GM20431 (cell line): ENCODE results near the gene IKZF1.

Experiments used
- in situ Hi-C: fragments of 300-500 bp; cut with MseI, MboI; formaldehyde crosslinking; loops from one replicate; pipeline ENCODE4 v1.15.0; 2020; ENCODE audit warnings: low sequenced_read_pairs; ENCODE audit not compliant: unreplicated experiment

Gene IKZF1

GRCh38 chr7:50282813-50283605 lies 21.5 kb upstream of the IKZF1 start:
- in situ Hi-C loops: no loop called here

DNA sequence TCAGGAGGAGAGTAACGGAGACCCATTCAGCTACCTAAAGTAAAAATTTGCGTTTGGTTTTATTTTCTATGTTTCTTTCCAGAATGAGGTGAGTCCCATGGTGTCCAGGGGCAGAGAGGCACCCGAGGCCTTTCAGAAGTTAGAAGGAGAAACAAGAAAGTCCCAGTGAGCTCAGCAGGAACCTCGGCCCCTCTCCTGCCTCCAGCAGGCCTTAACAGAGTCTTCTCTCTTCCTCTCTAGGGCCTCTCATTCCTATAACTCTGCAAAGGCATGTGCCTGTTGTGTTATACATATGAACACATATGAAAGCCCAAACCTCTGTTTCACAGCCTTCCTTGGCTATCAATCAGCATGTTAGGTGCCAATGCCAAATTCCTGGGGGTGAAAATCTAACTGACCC lies 20.8 kb upstream of the IKZF1 start:
- in situ Hi-C loops: no loop called here

DNA sequence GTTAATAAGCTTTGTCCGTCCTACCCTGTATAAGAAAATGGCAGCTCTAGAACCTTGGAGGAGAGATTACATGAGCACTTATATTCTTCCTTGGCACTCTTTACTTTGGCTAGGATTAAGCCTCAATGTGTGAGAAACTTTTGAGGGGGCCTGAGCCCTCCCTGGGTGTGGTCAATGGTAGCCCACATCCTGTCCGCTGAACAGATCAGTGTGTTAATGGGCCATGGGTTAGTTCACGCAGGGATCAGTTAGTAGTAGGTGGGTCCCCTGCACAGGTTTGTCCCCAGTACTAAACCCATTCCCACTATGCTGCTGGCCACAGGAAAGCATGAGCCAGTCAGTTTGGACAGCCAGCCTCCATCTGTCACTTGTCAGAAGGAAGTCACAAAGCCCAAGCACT lies 20.2 kb upstream of the IKZF1 start:
- in situ Hi-C loops: no loop called here

- in situ Hi-C loops: no loop called here
Observed at GRCh38 chr7:50285269-50285668, 19.2 kb upstream of the IKZF1 start.

DNA sequence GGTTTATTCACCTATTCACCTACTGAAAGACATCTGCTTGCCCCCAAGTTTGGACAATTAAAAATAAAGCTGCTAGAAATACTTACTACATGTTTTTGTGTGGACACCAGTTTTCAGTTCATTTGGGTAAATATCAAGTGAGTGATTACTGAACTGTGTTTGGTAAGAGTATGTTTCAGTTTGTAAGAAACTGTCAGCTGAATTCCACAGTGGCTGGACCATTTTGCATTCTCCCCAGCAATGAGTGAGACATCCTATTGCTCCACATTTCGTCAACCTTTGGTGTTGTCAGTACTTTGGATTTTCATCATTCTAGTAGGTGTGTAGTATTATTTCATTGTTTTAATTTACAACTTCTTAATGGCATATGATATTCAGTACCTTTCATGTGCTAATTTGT lies 17.4 kb upstream of the IKZF1 start:
- in situ Hi-C loops: no loop called here

GRCh38 chr7:50292165-50292757 lies 12.3 kb upstream of the IKZF1 start:
- in situ Hi-C loops: no loop called here

DNA sequence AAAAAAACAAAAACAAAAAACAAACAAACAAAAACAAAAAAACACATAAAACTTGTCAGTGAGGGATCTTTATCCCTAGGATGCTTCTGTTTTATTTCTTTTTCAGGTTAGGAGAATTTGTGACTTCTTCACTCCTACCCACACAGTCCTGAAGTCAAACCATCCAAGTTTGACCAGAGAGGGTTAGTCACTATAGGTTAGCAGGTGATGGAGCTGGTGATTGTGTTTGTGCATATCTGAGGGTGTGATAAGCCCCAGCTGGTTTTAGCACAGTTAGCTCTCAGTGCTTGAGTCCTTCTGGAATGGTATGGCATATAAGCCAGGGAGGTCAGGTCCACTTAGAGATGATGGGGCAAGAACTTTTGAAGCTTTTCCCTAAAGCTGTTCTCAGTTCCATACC lies 11.8 kb upstream of the IKZF1 start:
- in situ Hi-C loops: no loop called here

DNA sequence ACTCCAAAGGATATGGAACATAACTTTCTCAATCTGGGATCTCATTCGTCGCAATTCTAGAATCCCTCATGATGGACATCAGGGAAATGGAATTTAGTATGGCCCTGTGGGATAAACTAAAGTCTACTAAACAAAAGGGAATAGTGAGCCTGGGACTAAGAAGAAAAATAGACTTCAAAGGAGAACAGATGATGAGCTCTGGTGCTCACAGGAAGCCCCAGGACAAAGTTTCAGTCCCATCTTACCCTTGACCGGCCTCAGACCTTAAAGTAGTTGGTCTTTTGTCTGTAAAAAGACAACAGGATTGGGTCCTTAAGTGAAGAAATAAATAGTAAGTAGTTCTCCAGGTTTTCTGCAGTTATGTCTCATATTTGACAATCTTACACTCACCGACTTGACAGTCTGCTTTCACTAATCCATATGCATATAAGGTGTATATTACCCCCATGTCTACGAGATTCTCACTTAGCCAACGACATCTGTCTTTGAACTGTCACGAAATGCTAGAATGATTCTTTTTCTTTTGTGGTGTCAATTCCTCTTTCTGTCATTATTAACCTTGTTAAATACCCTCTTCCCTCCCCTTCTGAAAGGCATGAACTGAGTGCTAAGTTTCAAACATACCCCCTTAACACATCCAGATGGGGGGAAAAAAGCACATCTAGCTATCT lies 10.9 kb upstream of the IKZF1 start:
- in situ Hi-C loops: no loop called here

GRCh38 chr7:50295133-50295532 lies 9.4 kb upstream of the IKZF1 start:
- in situ Hi-C loops: no loop called here

GRCh38 chr7:50296799-50297198 lies 7.7 kb upstream of the IKZF1 start:
- in situ Hi-C loops: no loop called here

DNA sequence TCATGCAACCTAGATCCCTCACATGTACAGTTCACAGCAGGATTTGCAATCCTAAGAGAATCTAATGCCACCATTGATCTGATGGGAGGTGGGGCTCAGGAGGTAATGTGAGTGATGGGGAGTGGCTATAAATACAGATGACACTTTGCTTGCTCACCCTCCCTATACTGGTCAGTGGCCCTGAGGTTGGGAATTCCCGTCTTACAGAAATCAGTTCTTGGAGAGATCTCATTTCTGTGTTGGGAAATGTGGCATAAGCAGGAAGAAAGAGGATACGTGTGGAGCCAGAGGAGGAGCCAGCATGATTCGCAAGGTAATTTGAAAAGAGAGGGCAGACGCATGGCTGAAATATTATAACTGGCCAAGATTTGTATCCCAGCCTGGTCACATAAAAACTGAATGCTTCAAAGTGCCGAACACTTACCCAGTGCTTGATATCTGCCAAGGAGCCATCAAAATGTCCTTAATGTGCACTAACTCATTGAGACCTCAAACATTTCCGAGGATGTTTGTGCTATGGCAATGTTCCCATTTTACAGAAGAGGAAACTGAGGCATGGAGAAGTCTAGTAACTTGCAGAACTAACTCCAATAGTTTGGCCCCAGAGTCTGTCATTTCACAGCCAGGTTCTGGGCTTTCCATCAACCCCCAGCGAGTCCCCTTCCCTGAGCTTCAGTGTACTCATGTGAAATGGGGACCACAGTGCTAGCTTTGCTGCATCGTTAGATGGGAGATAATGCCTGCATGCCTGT lies 5.5 kb upstream of the IKZF1 start:
- in situ Hi-C loops: no loop called here

GRCh38 chr7:50300336-50300735 lies 4.2 kb upstream of the IKZF1 start:
- in situ Hi-C loops: no loop called here

- in situ Hi-C loops: no loop called here
Observed at GRCh38 chr7:50302486-50303334, 1.8 kb upstream of the IKZF1 start.

GRCh38 chr7:50303335-50304128 lies 984 bp upstream of the IKZF1 start:
- in situ Hi-C loops: no loop called here

DNA sequence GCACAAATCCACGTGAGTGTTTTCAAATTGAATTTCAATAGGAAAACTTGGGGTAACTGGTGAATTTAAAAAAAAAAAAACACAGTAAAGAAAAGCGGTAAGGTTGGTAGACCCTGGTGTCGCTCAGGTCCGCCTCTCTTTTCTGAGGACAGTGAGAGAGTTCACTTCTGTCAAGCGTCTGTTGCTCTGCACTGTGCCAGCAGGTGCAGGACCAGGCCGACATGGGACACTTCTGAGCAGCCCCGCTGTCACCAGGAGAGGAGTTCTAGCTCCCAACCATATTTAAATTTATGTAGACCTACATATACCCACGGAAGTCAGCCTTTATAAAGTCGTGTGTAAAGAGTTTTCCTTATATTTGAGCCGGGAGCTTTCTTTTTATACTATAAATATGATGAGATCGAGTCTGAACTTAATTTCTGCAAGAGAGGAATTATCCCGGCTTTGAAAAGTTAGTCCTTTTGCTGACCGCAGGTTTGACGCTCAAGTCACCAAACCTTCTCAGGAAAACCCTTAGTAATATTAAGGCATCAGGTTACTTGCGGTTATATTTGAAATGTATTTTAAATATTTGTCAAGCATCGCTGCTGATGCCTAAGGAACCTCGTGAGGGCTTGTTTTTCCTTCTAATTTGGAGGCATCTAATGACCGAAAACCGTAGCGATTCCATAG lies 531 bp downstream of the IKZF1 start:
- in situ Hi-C loops: no loop called here

- in situ Hi-C loops: no loop called here
Observed at GRCh38 chr7:50305583-50306493, 1.3 kb downstream of the IKZF1 start.

DNA sequence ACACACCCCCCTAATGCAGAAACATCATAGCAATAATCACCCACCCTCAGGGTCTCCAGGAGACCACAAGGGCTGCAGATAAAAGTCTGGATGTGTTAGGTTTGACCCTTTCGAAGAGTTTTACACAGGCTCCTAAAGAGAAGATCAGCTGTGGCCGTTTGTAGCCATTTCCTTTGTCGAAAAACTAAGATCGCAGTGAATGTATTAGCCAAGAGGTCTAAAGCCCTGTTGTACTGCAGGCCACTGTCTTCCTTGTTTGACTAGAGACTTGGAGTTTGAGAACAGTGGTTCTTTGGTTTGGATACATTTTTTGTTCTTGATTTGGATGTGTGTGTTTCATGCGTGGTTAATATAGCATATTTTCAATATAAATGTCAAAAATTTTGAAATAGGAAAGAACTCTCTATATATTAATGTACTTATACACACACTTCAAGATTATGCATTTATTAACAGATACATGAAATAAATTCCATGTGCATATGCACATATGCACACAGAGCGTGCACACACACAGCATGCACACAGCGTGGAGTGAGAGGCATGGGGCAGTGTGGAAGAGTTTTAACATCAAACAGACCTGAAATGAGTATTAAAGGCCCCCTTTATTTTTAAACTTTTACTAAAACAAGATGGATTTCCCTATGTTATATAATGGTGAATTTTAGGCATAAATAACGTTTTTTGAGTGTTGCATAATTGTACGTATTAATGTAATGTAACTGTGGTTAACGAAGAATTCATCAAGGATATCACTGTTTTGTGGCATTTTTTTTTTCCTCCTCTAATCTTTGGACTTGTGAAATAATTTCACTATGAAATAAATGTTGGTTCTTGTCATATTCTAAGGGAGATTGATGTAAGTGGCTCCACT lies 2.2 kb downstream of the IKZF1 start:
- in situ Hi-C loops: no loop called here
